ENCODE measurements around the gene P4HTM.

P4HTM gene

DNA sequence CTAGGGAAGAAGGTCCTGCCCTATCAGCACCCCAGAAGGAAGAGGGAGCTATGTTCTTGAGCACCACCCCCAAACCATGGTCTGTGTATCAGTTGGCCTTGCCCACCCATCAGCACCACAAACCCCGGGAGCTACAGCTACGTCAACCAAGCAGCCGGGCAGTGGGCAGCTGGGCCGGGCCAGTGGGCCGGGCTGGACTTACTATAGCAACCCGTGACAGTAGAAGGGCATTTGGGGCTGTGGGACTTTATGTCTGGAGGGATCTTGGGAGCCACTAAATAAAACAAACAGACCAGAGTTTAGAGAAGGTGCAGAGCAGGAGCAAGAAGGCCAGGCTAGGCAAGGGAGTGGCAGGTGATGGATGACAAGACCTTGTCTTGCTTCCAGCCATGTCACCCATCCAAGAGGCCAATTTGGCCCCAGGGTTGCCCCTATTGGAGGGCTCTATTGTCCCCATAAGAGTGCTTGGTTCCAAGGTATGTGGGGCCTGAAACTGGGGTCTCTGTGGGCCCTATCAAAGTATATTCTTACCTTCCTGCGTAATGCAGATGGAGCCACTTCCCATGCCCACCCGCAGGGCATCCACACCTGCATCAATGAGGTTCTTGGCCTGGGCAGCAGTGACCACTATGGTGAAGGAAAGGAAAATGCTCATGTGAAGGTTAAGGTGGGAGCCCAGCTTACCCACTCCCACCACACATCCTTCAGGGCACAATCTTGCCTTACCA is 35.9 kb downstream of the P4HTM start:
- no peak for DNase-seq

DNA sequence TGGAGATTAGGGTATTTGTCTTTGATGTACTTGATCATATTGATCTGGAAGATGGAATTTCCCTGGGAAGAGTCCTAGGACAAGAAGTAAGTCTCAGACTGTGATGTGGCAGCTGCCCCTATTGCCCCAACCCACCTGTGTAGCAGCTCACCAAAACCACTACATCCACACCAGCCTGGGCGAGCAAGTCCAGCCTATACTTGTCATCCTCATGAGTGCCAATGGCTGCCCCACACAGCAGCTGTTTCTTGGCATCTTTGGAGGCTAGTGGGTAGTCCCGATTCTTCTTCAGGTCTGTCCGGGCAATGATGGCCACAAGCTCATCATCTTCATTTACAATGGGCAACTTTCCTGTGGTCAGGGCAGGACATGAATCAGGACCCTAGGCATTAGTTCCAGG is 36.5 kb downstream of the P4HTM start:
- DNase-seq: no peak

DNA sequence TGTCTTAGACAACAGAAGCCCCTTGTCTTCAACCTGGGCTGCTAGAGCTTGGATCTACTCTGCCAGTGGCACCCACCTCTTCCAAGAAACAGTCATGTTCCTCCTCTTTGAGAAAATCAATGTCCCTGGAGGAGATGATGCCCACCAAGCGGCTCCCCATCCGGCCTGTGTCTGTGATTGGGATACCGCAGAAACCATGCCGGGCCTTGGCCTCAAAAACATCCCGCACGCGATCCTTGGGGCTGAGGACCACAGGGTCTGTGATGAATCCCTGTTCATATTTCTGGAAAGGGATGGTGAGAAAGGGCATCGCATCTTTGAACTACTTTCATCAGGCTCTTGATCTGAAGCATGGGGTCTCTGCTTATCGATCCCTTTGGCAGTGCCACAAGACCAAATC is 37.6 kb downstream of the P4HTM start:
- DNase-seq: no peak

- no peak for DNase-seq
Observed at GRCh38 chr3:49028298-49028672, 38.2 kb downstream of the P4HTM start.

DNA sequence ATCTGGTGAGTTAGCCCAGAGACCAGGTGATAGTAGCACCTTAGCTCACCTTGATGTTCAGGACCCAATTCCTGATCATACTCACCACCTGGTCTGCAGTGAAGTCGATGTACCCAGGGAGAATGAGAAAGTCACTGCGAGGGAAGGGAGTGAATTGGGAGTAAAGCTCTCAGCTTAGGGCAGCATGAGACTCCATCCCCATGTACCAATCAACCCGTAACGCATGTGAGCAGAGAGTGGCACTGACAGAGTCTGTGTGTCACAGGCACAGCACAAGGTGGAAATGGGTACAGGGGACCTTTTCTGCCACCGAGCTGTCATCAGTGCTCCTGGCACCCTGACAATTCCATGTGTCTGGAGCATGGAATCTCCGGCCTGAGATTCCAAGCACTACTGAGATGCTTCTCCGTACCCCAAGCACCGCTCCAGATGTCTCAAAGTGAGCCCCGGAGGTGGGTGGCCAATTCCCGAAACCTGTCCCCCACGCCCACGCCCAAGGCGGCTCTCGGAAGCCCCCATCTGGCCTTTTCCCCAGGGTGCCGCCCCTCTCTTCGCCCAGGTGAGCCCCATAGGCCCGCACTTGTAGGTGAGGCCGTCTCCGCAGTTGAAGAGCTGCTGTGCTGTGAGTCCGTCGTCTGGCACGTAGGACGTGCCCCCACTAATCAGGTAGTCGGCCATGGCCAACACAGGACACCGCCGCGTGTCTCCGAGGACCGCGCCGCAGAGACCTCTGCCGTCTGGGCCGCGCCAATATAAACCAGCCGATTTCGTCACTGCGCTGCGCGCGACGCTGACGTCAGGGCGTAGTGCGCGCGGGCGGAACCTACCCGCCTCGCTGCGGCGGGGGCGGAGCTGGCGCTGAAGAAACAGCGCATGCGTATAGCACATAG is 38.9 kb downstream of the P4HTM start, which contains the start of gene IMPDH2:
IMPDH2 (minus strand) TSS at position 726 of the 890 bp plus-strand sequence; CDS start at position 678, 48 bp downstream.
- DNase-seq: peak; percentile 93

GRCh38 chr3:49029563-49029884 is 39.5 kb downstream of the P4HTM start:
- no peak for DNase-seq

GRCh38 chr3:49030321-49030720 is 40.3 kb downstream of the P4HTM start:
- no peak for DNase-seq

DNA sequence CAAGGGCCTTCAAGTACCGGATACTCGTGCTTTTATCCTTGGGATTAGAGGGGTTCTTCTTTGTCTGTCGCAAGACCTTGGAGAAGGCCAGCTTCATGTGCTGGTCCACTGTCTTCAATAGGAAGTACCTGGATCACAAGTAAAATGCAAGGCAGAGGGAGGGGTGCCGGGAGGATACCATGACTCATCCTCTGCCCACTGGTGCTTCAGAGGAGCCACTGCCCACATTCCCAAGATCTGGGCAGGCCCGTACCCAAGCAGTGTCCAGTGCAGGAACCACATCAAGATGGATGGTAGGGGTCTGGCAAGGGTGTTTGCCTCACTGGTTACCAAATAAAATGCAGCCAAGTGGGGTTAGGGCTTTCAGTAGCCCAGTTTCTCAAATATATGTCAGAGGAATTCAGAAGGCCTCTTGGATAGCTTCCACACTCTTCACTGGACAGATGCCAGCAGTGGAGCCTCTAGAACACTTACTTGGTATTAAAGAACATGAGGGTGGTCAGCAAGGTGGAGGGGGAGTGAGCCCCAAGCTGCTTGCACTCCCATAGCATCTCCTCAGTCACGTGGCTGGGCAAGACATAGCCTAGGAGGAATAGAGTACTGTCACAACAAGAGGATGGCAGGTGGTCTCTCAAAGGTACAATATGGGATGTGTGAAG is 42.7 kb downstream of the P4HTM start:
- no peak for DNase-seq

DNA sequence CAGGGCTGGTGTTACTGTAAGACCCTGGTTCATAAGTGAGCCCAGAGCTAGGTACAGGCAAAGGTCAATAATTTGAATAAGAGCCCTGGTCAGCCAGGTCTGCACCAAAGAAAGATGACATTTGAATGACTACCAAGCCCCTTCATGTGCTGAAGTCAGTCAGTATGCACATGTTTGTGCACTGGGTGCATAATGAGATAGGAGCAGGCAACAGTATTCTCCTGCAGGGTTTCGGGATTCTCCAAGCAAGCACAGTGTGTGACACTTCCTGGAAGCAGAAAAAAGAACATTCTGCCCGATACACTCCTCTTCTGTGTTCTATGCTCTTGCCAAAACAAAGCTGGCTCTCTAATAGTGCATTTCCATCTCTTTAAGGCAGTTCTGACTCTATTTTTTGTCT is 44.6 kb downstream of the P4HTM start:
- no peak for DNase-seq

DNA sequence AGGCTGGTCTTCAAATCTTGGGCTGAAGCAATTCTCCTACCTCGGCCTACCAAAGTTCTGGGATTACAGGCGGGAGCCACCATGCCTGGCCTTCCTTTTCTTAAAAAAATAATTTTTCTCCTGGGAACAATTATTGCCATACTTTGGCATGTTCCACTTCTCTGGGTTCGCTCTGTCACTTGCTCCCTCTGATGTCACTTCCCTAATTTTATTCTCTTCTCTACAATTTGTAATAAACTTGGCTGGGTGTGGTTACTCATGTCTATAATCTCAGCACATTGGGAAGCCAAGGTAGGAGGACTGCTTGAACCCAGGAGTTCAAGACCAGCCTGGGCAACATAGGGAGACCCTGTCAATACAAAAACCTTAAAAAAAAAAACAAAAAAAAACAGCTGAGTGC is 45.2 kb downstream of the P4HTM start:
- DNase-seq: no peak

DNA sequence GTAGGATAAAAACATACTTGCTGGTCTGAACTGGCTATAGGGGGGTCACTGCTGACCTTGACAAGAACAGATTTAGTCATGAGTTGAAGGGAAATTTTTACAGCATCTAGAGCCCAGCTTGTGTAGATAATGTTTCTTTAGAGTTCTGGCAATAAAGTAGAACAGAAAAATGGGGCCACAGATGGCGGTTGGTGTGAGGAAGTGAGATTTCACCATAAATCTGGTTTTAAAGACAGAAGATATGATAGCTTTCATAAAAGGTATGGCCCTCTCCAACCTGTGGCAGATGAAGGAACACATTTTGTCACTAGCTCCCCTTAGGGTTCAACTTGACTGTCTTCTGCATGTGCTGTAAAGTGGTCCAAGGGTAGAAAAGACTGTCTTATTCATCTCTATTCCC is 63.5 kb downstream of the P4HTM start:
- no peak for DNase-seq

GRCh38 chr3:49054344-49054862 is 64.4 kb downstream of the P4HTM start:
- DNase-seq: no peak
